H1 (cell line): ENCODE measurements around the gene CABP2. TPM values are rescaled to one million over a fixed set of nuclear protein-coding genes. Genes with fewer than 3 reads are reported as not detected.

Experiments used
- CTCF ChIA-PET: fragments of 300-600 bp; sonication (Branson Sonifier 250); formaldehyde crosslinking; loops from one replicate; lab custom pipeline; 2021; ENCODE audit not compliant: partially characterized antibody; lab: Charles Lee
- POLR2A ChIA-PET: fragments of 300-600 bp; sonication (Branson Sonifier 250); formaldehyde crosslinking; loops from one replicate; lab custom pipeline; 2021; ENCODE audit warnings: inconsistent platforms; ENCODE audit not compliant: partially characterized antibody; lab: Charles Lee
- DNase-seq, 2 experiments: peaks; one replicate each; pipeline versions ENCODE4 v3.0.0 to v3.0.0-alpha.2; 2010 to 2022; ENCODE audit warnings: low spot score in 2 of 2, low read depth in 1 of 2, mixed read lengths in 1 of 2
- FAIRE-seq: peaks from 2 replicates; lab custom pipeline; 2011; peaks lifted over from hg19 to GRCh38; lab: Jason Lieb, UNC
- H2AFZ ChIP-seq: 2 replicates; pipeline ENCODE4 v1.8.1; 2012; ENCODE audit warnings: low read length, inconsistent platforms
- H2AK5ac ChIP-seq: 2 replicates; pipeline ENCODE4 v1.6.1; 2013; ENCODE audit warnings: low read depth, low read length
- H2BK120ac ChIP-seq: replicated peaks from 2 replicates; pipeline ENCODE3; 2013; ENCODE audit warnings: low read depth, low read length, inconsistent platforms
- H2BK12ac ChIP-seq: 2 replicates; pipeline ENCODE4 v1.6.1; 2013; ENCODE audit warnings: low read depth, low read length
- H2BK15ac ChIP-seq: 2 replicates; pipeline ENCODE4 v1.6.1; 2013; ENCODE audit warnings: low read length
- H2BK20ac ChIP-seq: 2 replicates; pipeline ENCODE4 v1.6.1; 2013; ENCODE audit warnings: low read length
- H2BK5ac ChIP-seq: 2 replicates; pipeline ENCODE4 v1.6.1; 2013; ENCODE audit warnings: low read depth, low read length
- H3K14ac ChIP-seq: 2 replicates; pipeline ENCODE4 v1.6.1; 2013; ENCODE audit warnings: inconsistent platforms; ENCODE audit not compliant: insufficient read length
- H3K18ac ChIP-seq: 2 replicates; pipeline ENCODE4 v1.6.1; 2013; ENCODE audit warnings: low read length; ENCODE audit errors: extremely low read depth
- H3K23ac ChIP-seq: 2 replicates; pipeline ENCODE4 v1.6.1; 2013; ENCODE audit warnings: inconsistent platforms; ENCODE audit not compliant: insufficient read length
- H3K23me2 ChIP-seq: 2 replicates; pipeline ENCODE4 v1.6.1; 2013; ENCODE audit warnings: low read depth, low read length
- H3K27ac ChIP-seq: 2 replicates; pipeline ENCODE4 v1.6.1; 2011; ENCODE audit warnings: low read depth, low read length, inconsistent platforms
- H3K27me3 ChIP-seq, 4 experiments: replicated peaks in 1 of 4; 1 replicate in 1 of 4; 2 replicates in 3 of 4; pipeline versions ENCODE4 v1.6.1 to v1.8.1; 2011 to 2013; ENCODE audit warnings: low read length in 3 of 4, mild to moderate bottlenecking in 3 of 4, inconsistent platforms in 2 of 4, mixed read lengths in 2 of 4, moderate library complexity in 1 of 4; ENCODE audit not compliant: control insufficient read depth in 3 of 4, insufficient read depth in 3 of 4; ENCODE audit errors: extremely low read depth in 1 of 4
- H3K36me3 ChIP-seq, 4 experiments: 2 replicates each; pipeline versions ENCODE4 v1.6.1 to v1.8.1; 2011 to 2013; ENCODE audit warnings: mild to moderate bottlenecking in 4 of 4, low read length in 3 of 4, moderate library complexity in 2 of 4, control low read depth in 1 of 4, inconsistent platforms in 1 of 4; ENCODE audit not compliant: insufficient read depth in 4 of 4, control insufficient read depth in 2 of 4
- H3K4ac ChIP-seq: replicated peaks from 2 replicates; pipeline ENCODE3; 2013; ENCODE audit warnings: low read length, low read depth, mixed read lengths, inconsistent platforms; ENCODE audit not compliant: insufficient read length
- H3K4me1 ChIP-seq, 4 experiments: replicated peaks in 1 of 4; 1 replicate in 1 of 4; 2 replicates in 3 of 4; pipeline versions ENCODE4 v1.6.1 to v1.8.1; 2011 to 2013; ENCODE audit warnings: low read length in 3 of 4, inconsistent platforms in 2 of 4, mixed read lengths in 1 of 4; ENCODE audit not compliant: insufficient read depth in 4 of 4, control insufficient read depth in 3 of 4
- H3K4me2 ChIP-seq, 2 experiments: 2 replicates each; pipeline versions ENCODE4 v1.6.1 to v1.8.1; 2011 to 2013; ENCODE audit warnings: low read depth in 2 of 2, low read length in 2 of 2, control low read depth in 1 of 2, inconsistent platforms in 1 of 2, mild to moderate bottlenecking in 1 of 2; ENCODE audit not compliant: insufficient read depth in 1 of 2
- H3K4me3 ChIP-seq, 4 experiments: fragments of 200-600, 300-600 bp in 1 of 4; sonication (generic), shearing (Covaris generic), sonication (Bioruptor Twin) in 1 of 4; 2 replicates each; pipeline versions ENCODE4 v1.5.1 to v1.8.1; 2011 to 2016; ENCODE audit warnings: low read length in 4 of 4, low read depth in 3 of 4, control low read depth in 2 of 4, inconsistent platforms in 2 of 4, mild to moderate bottlenecking in 2 of 4, mixed read lengths in 1 of 4, moderate library complexity in 1 of 4; ENCODE audit not compliant: insufficient read depth in 2 of 4; ENCODE audit errors: extremely low read depth in 1 of 4
- H3K56ac ChIP-seq: replicated peaks from 2 replicates; pipeline ENCODE3; 2013; ENCODE audit warnings: low read depth, mild to moderate bottlenecking, mixed read lengths, low read length, inconsistent platforms; ENCODE audit not compliant: insufficient read length
- H3K79me1 ChIP-seq: 2 replicates; pipeline ENCODE4 v1.6.1; 2013; ENCODE audit warnings: low read depth, low read length, control low read depth
- H3K79me2 ChIP-seq, 2 experiments: 2 replicates each; pipeline versions ENCODE4 v1.6.1 to v1.8.1; 2012 to 2013; ENCODE audit warnings: low read length in 2 of 2, mild to moderate bottlenecking in 2 of 2, inconsistent platforms in 1 of 2; ENCODE audit not compliant: insufficient read depth in 2 of 2, control insufficient read depth in 1 of 2
- H3K9ac ChIP-seq, 4 experiments: replicated peaks in 1 of 4; 1 replicate in 1 of 4; 2 replicates in 3 of 4; pipeline versions ENCODE4 v1.6.1 to v1.8.1; 2011 to 2013; ENCODE audit warnings: low read depth in 3 of 4, low read length in 3 of 4, control low read depth in 2 of 4, mild to moderate bottlenecking in 2 of 4, moderate library complexity in 2 of 4, inconsistent platforms in 1 of 4; ENCODE audit errors: extremely low read depth in 1 of 4
- H3K9me3 ChIP-seq, 2 experiments: 2 replicates each; pipeline versions ENCODE4 v1.6.1 to v1.8.1; 2012 to 2013; ENCODE audit warnings: mild to moderate bottlenecking in 2 of 2, moderate library complexity in 2 of 2, control low read depth in 1 of 2, inconsistent platforms in 1 of 2, low read depth in 1 of 2, low read length in 1 of 2, mixed read lengths in 1 of 2; ENCODE audit not compliant: insufficient read depth in 2 of 2
- H4K20me1 ChIP-seq, 2 experiments: replicated peaks in 1 of 2; 2 replicates each; pipeline versions ENCODE3 to v1.8.1; 2011 to 2013; ENCODE audit warnings: inconsistent platforms in 2 of 2, low read length in 2 of 2, mild to moderate bottlenecking in 1 of 2; ENCODE audit not compliant: insufficient read depth in 2 of 2, control insufficient read depth in 1 of 2
- H4K5ac ChIP-seq: 2 replicates; pipeline ENCODE4 v1.6.1; 2013; ENCODE audit warnings: low read length, low read depth, mixed read lengths, inconsistent platforms; ENCODE audit not compliant: insufficient read length
- H4K8ac ChIP-seq: 2 replicates; pipeline ENCODE4 v1.8.0; 2013; ENCODE audit warnings: mild to moderate bottlenecking, moderate library complexity, low read length, inconsistent platforms; ENCODE audit not compliant: insufficient read depth; ENCODE audit errors: extremely low read depth
- H4K91ac ChIP-seq: replicated peaks from 2 replicates; pipeline ENCODE3; 2013; ENCODE audit warnings: low read length, mixed read lengths, inconsistent platforms; ENCODE audit not compliant: insufficient read length
- KDM4A ChIP-seq: IDR thresholded peaks from one replicate; pipeline ENCODE4 v1.7.1; 2012; ENCODE audit warnings: low read depth, mild to moderate bottlenecking, moderate library complexity, low read length, inconsistent platforms; ENCODE audit not compliant: severe bottlenecking
- SRF ChIP-seq: IDR thresholded peaks from 2 replicates; pipeline ENCODE4 v1.6.1; 2011; ENCODE audit warnings: mild to moderate bottlenecking, low read depth, low read length, moderate library complexity
- TAF1 ChIP-seq: IDR thresholded peaks from 2 replicates; pipeline ENCODE4 v1.6.1; 2011; ENCODE audit warnings: mild to moderate bottlenecking, low read depth, low read length
- WGBS, 2 experiments: shearing (Covaris generic) in 1 of 2; methylation state at CpG; one replicate each; pipeline versions ENCODE4 v1.1.6 to v1.1.7; 2013 to 2015; ENCODE audit warnings: low lambda C conversion rate in 2 of 2, mixed read lengths in 2 of 2, inconsistent platforms in 1 of 2, low coverage in 1 of 2, missing lambda C conversion rate in 1 of 2; ENCODE audit not compliant: insufficient replicate concordance in 2 of 2, insufficient coverage in 1 of 2, insufficient read length in 1 of 2; ENCODE audit errors: extremely low coverage in 1 of 2, missing lambda C conversion rate in 1 of 2; 5-methylcytosine and 5-hydroxymethylcytosine counted together
- polyA plus RNA-seq, 7 experiments: library from polyadenylated mRNA; depleted of rRNA in 3 of 7; stranded (reverse) in 5 of 7; unstranded in 2 of 7; fragments of >200 nt in 5 of 7; fragments of 200-250 nt in 2 of 7; gene quantifications; 1 replicate in 5 of 7; 2 replicates in 1 of 7; 4 replicates in 1 of 7; pipeline versions ENCODE4 v1.2.1 to v1.2.3, GENCODE V29; 2011 to 2013; ENCODE audit warnings: missing spikeins in 2 of 7, mixed read lengths in 2 of 7
- total RNA-seq: library from RNA; stranded (reverse); fragmentation: NEBNext Ultra II Directional; extraction: Animal tissue kit (Norgen Biotek cat#: 25700); gene quantifications from 2 replicates; pipeline ENCODE4 v1.2.1, GENCODE V29; 2021
- TF ChIP-seq, protein P1 (sequence below): IDR thresholded peaks from 2 replicates; pipeline ENCODE4 v1.6.1; 2011; ENCODE audit warnings: low read depth, mild to moderate bottlenecking, low read length; ENCODE audit not compliant: insufficient read depth

CABP2 gene
- total and polyA plus RNA-seq, 2 of the 8 experiments (the other 6 are each of a cell fraction or from before 2014, with no cell fraction given): not detected

DNA sequence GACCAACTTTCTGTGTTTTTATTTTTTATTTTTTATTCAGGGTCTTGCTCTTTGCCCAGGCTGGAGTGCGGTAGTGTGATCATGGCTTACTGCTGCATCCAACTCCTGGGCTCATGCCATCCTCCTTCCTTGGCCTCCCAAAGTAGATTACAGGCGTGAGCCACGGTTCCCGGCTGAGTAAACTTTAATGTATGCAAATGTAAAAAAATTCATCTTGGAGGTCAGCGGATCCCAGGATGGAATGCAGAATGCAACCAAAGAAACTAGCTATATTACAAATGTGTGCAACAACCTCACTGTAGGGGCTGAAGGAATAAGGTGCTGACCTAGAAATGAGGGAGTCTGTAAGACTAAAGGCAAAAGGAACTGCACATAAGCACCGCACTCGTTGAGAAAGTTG lies 9.1 kb downstream of the CABP2 start:
- H3K79me1 ChIP-seq: no peaks in the 10 kb centered on the region
- no peak overlapping the region for H3K4ac ChIP-seq
- DNase-seq (no peak), FAIRE-seq (no peak)
- no peaks in the 10 kb centered on the region for H4K20me1 ChIP-seq
- no peak overlapping the region for H2BK5ac ChIP-seq
- H3K9ac ChIP-seq: no peak overlapping the region; a peak in 2 of 7 replicates
- POLR2A ChIA-PET: no interaction called here
- H2BK12ac ChIP-seq: no peak overlapping the region
- no peak overlapping the region for H3K4me2 ChIP-seq
- no peak overlapping the region for H3K56ac ChIP-seq
- H3K23me2 ChIP-seq: peaks cover under 1% of the 10 kb centered on the region; the same call in 1 of the 2 replicates
- no peak for TF ChIP-seq SRF
- TF ChIP-seq, protein P1, sequence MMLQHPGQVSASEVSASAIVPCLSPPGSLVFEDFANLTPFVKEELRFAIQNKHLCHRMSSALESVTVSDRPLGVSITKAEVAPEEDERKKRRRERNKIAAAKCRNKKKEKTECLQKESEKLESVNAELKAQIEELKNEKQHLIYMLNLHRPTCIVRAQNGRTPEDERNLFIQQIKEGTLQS: no peak
- TF ChIP-seq TAF1: no peak
- no peak for TF ChIP-seq KDM4A
- H4K8ac ChIP-seq: no peak overlapping the region
- no peak overlapping the region for H2BK15ac ChIP-seq
- no peak overlapping the region for H2BK20ac ChIP-seq
- H3K27ac ChIP-seq: no peak overlapping the region
- H3K23ac ChIP-seq: no peak overlapping the region
- no peak overlapping the region for H3K4me3 ChIP-seq
- H4K91ac ChIP-seq: no peak overlapping the region
- CTCF ChIA-PET: no interaction called here
- H3K79me2 ChIP-seq: no peaks in the 10 kb centered on the region
- no peak overlapping the region for H2AFZ ChIP-seq
- no peak overlapping the region for H2BK120ac ChIP-seq
- H2AK5ac ChIP-seq: no peak overlapping the region
- H3K14ac ChIP-seq: no peak overlapping the region
- no peak overlapping the region for H3K18ac ChIP-seq
- no peak overlapping the region for H4K5ac ChIP-seq
- peaks cover 0 to 8% (median 2%) of the 10 kb centered on the region in 4 experiments; a peak in 2 of 7 replicates for H3K27me3 ChIP-seq
- 90% methylated on average over 7 of the region's 7 CpGs; no CpG with 5 or more reads in 1 of the 2 experiments for WGBS, 2 experiments
- H3K4me1 ChIP-seq: 0 out of 7 replicates have a peak, but pooled peaks cover 0 to under 1% (median 0%) of the 10 kb centered on the region in 4 experiments
- no peaks in the 10 kb centered on the region for H3K9me3 ChIP-seq
- H3K36me3 ChIP-seq: no peaks in the 10 kb centered on the region
